Stimulated activated naive B cell treated with anti-CD40 and anti-IgM and Interleukin-4, amounts not matched to agents 10 μg/mL and 1 μg/mL and 100 μg/mL, for 72 hours (primary cell): ENCODE data around the gene FNDC10.

ENCODE experiments used
- ATAC-seq, 2 donors: fragments of 150-1000 bp; cut with Tn5 transposase; replicated peaks; 2 replicates each; pipeline ENCODE4 v1.10.0; 2021; ENCODE audit warnings: moderate library complexity in 1 of 2
- DNase-seq: peaks from one replicate; pipeline ENCODE4 v3.0.0; 2021
- H3K27ac Mint-ChIP-seq: one replicate; pipeline ENCODE4 v1.8.0; 2022; ENCODE audit warnings: mild to moderate bottlenecking, mixed read lengths
- H3K27me3 Mint-ChIP-seq, 2 donors: one replicate each; pipeline ENCODE4 v1.8.0; 2022; ENCODE audit warnings: mixed read lengths in 2 of 2
- H3K36me3 Mint-ChIP-seq, 2 donors: one replicate each; pipeline ENCODE4 v1.8.0; 2022; ENCODE audit warnings: mixed read lengths in 2 of 2, mild to moderate bottlenecking in 1 of 2
- H3K4me1 Mint-ChIP-seq, 2 donors: one replicate each; pipeline ENCODE4 v1.8.0; 2022; ENCODE audit warnings: mixed read lengths in 2 of 2, mild to moderate bottlenecking in 1 of 2
- H3K4me3 Mint-ChIP-seq, 2 donors: one replicate each; pipeline ENCODE4 v1.8.0; 2022; ENCODE audit warnings: mild to moderate bottlenecking in 2 of 2, mixed read lengths in 2 of 2, moderate library complexity in 1 of 2
- H3K9me3 Mint-ChIP-seq, 2 donors: one replicate each; pipeline ENCODE4 v1.8.0; 2022; ENCODE audit warnings: mixed read lengths in 2 of 2, mild to moderate bottlenecking in 1 of 2

The FNDC10 gene

DNA sequence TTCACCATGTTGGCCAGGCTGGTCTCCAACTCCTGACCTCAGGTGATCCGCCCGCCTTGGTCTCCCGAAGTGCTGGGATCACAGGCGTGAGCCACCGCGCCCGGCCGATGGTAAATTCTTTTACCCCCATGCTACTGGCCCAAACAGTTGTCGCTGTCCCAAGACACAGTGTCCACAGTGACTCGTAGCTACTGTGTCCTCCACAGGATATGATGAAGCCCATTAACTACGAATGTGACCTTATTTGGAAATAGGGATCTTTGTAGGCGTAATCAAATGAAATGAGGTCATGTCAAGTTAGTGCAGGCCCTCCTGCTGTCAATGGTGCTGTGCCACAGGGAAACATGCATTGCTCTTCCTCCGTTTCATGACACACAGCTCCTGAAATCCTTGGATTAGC is 8.5 kb downstream of the FNDC10 start:
- Mint-ChIP-seq H3K27ac (no peak overlapping the region), H3K36me3 (no peaks in the 10 kb centered on the region), H3K4me1 (no peaks in the 10 kb centered on the region), H3K27me3 (peaks cover 12% of the 10 kb centered on the region in 2 donors), H3K9me3 (no peaks in the 10 kb centered on the region), H3K4me3 (no peak overlapping the region)
- DNase-seq, result no peak
- ATAC-seq, result no peak

DNA sequence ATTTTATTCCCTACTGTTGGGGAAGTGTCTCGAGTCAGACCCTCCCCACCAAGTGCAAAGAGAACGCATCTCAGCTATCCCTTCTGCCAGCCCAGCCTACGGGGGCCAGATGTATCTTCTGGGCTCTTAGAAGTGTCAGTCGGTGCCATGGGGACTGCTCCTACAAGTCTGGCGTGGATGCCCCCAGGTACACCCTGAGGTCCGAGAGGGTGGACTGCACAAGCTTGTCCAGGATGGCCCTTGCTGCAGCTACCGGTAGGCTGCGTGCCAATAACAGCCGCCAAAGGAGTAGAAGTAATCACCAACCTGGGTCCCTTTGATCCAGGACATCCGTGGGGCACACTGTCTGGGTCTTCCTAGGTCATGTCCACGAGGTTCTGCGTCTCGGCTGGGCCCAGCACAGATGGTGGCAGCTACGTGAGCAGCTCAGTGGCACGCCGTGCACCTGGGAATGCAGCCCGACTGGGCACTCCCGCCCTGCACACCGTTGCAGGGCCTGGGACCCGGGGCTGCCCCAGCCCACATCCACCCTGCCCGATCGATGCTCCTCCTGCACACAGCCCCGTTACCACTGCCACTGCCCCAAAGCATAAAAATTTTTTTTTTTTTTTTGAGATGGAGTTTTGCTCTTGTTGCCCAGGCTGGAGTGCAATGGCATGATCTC is 16.5 kb downstream of the FNDC10 start:
- no peak overlapping the region for H3K4me3 Mint-ChIP-seq
- H3K27me3 Mint-ChIP-seq, result peaks cover 10 to 20% of the 10 kb centered on the region in 2 donors
- no peaks in the 10 kb centered on the region for H3K36me3 Mint-ChIP-seq
- ATAC-seq (no peak), DNase-seq (no peak)
- no peak overlapping the region for H3K27ac Mint-ChIP-seq
- H3K4me1 Mint-ChIP-seq, result no peaks in the 10 kb centered on the region
- no peaks in the 10 kb centered on the region for H3K9me3 Mint-ChIP-seq

DNA sequence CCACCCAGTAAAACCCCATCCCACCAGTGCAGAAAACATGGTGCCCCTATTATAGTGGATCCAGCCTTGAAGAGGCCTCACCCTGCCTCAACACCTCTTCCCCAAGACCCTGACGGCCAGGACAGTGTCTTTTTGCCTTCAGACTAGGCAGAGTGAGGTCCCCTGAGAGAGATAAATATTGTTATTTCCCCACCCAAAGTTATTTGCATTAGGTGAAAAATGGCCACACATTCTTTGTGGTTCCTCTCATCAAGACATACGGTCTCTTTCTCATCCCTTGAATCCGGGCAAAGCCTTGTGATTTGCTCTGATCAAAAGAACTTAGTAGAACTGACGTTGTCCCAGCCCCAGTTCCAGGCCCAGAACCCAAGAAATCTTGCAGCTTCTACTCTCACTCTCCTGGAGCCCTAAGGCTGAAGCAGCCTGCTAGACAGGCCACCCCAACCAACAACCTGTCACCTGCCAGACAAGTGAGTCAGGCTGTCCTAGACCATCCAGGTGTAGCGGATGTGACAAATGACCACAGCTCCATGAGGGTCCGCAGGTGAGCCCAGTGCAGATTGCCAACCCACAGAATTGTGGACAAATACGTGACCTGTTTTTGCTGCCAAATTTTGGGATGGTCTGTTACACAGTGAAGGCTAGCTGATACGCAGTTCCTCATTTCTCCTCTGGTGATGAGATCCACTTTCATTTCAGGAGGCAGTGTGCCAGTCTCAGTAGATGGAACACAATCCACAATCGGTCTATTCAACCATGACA is 17.2 kb downstream of the FNDC10 start:
- peak in 1 of 2 donors; percentile 27 for ATAC-seq
- Mint-ChIP-seq H3K27ac (no peak overlapping the region), H3K27me3 (peaks cover 9 to 18% of the 10 kb centered on the region in 2 donors), H3K4me3 (no peak overlapping the region), H3K36me3 (no peaks in the 10 kb centered on the region), H3K9me3 (no peaks in the 10 kb centered on the region), H3K4me1 (no peaks in the 10 kb centered on the region)
- DNase-seq, result no peak

DNA sequence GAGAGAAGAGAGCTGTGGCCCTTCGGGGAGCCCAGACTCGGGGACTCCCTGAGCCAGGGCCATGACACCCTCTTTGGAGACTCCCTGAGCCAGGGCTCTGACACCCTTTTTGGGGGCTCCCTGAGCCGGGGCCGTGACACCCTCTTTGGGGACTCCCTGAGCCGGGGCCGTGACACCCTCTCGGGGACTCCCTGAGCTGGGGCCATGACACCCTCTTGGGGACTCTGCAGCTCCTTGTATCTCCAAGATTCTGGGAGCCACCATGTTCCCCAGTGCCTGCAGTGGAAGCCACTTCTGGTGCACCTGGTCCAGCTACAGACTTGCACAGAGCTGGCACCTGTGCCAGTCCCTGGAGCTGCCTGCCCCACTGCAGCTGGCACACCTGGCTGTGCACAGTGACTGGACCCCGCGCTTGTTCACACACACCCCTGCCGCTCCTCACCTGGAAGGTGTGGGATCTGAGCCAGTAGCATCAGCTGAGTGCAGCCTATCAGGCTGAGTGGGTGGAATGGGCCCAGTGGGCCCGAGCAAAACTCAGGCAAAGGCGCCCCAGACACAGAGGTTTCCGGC is 21.5 kb downstream of the FNDC10 start:
- no peaks in the 10 kb centered on the region for H3K9me3 Mint-ChIP-seq
- ATAC-seq, result no peak
- H3K27ac Mint-ChIP-seq, result peak overlapping the region; percentile 51
- H3K4me1 Mint-ChIP-seq, result peaks cover 7 to 16% of the 10 kb centered on the region in 2 donors
- peaks cover 4 to 5% of the 10 kb centered on the region in 2 donors for H3K36me3 Mint-ChIP-seq
- no peak for DNase-seq
- no peak overlapping the region for H3K4me3 Mint-ChIP-seq
- peaks cover 5 to 18% of the 10 kb centered on the region in 2 donors for H3K27me3 Mint-ChIP-seq

DNA sequence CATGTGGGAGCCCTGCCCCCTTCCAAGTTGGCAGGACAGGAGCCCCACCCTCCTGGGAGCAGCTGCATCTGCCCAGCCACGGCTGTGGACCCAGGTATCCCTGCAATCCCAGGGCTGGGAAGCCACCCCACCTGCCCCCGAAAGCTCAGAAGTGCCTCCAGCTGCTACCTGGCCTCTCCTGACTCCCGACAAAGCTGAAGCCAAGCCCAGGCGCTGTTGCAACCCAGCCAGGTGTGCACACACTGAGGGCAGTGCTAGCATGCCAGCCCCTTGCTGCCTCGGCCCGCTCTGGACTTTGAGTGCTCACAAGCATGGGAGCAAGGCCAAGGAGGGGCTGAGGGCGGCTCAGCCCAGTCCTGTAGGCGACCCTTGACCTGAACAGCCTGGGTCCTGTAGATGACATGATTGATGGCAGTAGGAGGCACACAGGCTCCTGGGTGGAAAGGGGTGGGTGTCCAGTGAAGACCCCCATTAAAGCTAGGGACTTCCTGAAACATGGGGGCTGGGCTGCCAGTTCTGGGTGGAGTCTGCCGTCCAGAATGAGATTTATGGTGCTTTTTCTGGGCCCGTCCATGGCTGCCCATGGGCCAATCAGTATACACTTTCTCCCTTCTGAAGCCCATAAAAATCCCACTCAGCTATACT is 22.4 kb downstream of the FNDC10 start:
- H3K36me3 Mint-ChIP-seq, result peaks cover 5 to 7% of the 10 kb centered on the region in 2 donors
- peak overlapping the region; percentile 51 for H3K27ac Mint-ChIP-seq
- peaks cover 2 to 13% of the 10 kb centered on the region in 2 donors for H3K27me3 Mint-ChIP-seq
- peaks cover 9 to 24% of the 10 kb centered on the region in 2 donors for H3K4me1 Mint-ChIP-seq
- DNase-seq (no peak), ATAC-seq (no peak)
- H3K9me3 Mint-ChIP-seq, result no peaks in the 10 kb centered on the region
- no peak overlapping the region for H3K4me3 Mint-ChIP-seq

DNA sequence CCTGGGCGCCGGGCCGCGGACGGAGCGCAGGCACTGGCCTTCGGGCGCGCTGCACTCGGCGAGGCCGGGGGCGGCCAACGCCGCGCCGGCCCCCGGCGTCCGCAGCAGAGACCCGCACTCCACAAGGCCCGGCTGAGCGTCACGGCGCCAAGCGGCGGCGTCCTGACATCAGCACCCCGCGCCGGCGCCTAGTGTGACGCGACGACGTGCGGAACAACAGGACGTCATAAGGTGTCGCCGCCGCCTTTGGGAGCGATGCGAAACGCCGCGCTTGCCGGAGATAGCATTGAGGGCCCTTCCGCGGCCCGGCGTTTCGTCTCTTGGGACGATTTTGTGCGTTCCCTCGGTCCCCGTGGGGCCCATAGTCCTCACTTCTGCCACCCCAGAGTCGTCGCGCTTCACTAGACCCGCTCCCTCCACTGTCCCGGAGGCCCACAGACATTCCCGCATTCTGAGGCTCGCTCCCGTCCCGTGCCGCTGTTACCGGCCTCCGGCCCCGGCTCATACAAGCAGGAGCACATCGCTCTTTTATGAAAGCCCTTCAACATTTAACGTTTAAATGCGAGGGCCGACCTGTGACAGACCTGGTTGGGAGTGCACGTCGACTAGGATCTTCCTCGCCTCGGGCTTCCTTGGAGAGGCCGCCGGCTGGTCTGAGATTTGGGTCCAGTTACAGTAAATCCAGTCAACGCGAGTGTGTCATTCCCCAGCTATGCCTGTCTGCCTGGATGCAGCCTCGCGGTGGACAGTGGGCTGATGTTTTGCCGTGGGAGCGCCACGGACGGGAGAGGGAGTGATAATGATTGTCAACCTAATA is 25.0 kb downstream of the FNDC10 start, which contains the start of gene SSU72:
Gene SSU72, minus strand, starts transcription at position 143 of the 817 bp plus-strand sequence. CDS start 306 bp downstream, outside the sequence.
- Mint-ChIP-seq H3K27ac (peak within 1 kb of the TSS; percentile 100), H3K9me3 (no peaks in the 10 kb centered on the region), H3K36me3 (peaks cover 15 to 18% of the 10 kb centered on the region in 2 donors), H3K4me1 (peaks cover 11 to 38% of the 10 kb centered on the region in 2 donors), H3K4me3 (peak within 1 kb of the TSS; percentile 94 to 99), H3K27me3 (no peaks in the 10 kb centered on the region)
- ATAC-seq (peak; percentile 91 to 95), DNase-seq (peak; percentile 85)

DNA sequence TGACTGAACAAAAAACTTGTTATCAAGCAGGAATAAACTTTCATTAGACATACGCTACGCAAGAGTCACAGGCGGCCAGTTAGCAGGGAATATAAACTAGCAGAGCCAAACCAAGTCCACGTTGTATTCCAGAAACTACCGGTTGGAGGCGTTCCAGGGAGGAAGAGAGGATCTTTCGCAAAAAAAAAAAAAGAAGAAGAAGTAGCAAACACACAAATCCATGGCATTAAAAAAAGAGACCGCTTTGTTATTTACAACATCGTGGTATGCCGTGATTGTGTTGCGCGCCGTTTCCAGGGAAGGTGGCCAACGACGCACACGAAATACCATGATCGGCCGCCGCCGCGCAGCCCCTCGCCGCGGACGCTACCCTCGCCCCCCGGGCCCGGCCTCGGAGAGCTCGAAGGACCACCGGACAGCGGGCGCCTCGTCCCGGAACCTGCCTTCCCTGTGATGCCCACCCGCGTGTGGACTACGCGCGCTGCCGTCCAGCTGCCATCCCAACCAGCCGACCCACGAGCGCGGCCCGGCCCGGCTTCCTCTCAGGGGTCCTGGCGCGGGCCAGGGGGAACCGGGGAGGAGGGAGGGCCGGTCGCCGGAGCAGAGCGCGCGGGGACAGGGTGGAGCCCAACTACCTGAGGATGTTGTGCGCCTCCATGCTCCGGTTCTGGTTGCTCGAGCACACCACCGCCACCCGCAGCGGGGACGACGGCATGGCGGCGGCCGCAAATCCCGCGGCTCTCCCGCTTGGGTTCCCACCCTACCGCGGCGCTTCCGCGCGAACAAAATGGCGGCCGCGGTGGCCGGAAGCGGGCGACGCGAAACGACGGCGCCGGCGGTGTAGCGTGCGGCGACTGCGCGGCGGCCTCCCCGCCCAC is 25.9 kb downstream of the FNDC10 start:
- Mint-ChIP-seq H3K9me3 (no peaks in the 10 kb centered on the region), H3K27ac (peak overlapping the region; percentile 100)

DNA sequence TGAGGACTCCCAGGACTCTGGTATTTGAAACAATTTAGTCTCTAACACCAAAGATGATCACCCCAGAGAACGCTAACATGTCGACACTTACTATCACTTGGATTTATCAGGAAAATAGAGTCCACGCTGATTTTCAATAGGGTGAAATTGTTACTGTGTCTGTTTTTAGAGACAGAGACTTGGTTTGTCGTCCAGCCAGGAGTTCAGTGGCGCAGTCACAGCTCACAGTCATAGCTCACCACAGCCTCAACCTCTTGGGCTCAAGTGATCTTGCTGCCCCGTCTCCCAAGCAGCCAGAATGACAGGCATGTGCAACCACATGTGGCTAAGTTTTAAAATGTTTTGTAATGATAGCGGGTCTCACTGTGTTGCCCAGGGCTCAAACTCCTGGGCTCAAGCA is 30.6 kb downstream of the FNDC10 start:
- peaks cover 22 to 49% of the 10 kb centered on the region in 2 donors for H3K4me1 Mint-ChIP-seq
- no peaks in the 10 kb centered on the region for H3K27me3 Mint-ChIP-seq
- H3K4me3 Mint-ChIP-seq, result no peak overlapping the region
- DNase-seq (no peak), ATAC-seq (no peak)
- no peak overlapping the region for H3K27ac Mint-ChIP-seq
- H3K36me3 Mint-ChIP-seq, result peaks cover 33 to 39% of the 10 kb centered on the region in 2 donors
- H3K9me3 Mint-ChIP-seq, result no peaks in the 10 kb centered on the region

More for the DNA sequence above, 25.9 kb downstream of the FNDC10 start:
- DNase-seq (no peak), ATAC-seq (peak; percentile 83)
- Mint-ChIP-seq H3K27me3 (no peaks in the 10 kb centered on the region), H3K4me1 (peaks cover 13 to 44% of the 10 kb centered on the region in 2 donors), H3K4me3 (peak overlapping the region; percentile 94 to 99), H3K36me3 (peaks cover 18 to 19% of the 10 kb centered on the region in 2 donors)

DNA sequence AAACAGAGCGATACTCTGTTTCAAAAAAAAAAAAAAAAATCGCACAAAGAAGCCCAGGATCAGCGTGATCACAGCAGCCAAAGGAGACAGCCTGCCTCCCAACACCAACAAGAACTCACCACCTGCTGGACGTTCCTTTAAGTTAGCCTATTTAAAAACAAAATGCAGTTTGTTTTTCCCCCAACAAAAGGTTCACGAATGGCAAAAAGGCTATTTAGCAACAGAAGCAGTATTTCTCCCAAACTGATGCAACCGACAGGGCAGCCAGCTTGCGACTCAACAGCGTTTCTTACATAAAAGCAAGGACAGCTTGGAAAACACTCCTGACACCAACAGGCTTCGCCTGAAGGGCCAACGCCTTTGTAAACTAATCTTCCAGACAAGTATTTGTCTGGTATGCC is 32.0 kb downstream of the FNDC10 start:
- Mint-ChIP-seq H3K36me3 (peaks cover 37 to 41% of the 10 kb centered on the region in 2 donors), H3K9me3 (no peaks in the 10 kb centered on the region), H3K4me1 (peaks cover 19 to 46% of the 10 kb centered on the region in 2 donors), H3K27me3 (no peaks in the 10 kb centered on the region), H3K4me3 (no peak overlapping the region), H3K27ac (no peak overlapping the region)
- no peak for ATAC-seq
- no peak for DNase-seq

DNA sequence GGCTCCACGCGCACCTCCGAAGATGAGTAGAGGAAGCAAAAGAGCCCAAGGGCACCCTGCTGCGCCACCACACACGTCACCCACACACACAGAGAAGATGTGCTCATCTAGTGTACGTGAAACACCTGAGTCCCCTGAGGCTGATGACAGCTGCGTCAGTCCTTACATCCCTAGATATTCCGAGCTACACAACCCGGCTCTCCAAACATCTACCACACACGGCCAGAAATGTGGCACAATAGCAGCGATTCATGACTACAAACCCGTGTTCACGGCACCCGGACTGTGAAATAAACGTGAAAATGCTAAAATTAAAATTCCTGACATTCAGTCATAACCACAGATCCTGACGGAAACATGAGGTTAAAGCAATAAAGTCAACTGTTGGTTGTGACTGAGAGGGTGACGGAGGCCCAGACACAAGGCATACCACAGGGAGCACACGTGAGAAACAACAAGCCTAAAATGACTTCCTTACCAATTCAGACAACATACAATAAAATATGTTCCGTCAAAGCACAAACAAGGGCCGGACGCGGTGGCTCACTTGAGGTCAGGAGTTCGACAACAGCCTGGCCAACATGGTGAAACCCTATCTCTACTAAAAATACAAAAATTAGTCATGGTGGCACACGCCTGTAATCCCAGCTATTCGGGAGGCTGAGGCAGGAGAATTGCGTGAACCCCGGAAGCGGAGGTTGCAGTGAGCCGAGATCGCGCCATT is 32.6 kb downstream of the FNDC10 start:
- Mint-ChIP-seq H3K9me3 (no peaks in the 10 kb centered on the region), H3K4me3 (no peak overlapping the region), H3K27me3 (no peaks in the 10 kb centered on the region), H3K27ac (no peak overlapping the region), H3K4me1 (peaks cover 19 to 44% of the 10 kb centered on the region in 2 donors), H3K36me3 (peaks cover 38 to 45% of the 10 kb centered on the region in 2 donors)
- ATAC-seq (no peak), DNase-seq (no peak)

DNA sequence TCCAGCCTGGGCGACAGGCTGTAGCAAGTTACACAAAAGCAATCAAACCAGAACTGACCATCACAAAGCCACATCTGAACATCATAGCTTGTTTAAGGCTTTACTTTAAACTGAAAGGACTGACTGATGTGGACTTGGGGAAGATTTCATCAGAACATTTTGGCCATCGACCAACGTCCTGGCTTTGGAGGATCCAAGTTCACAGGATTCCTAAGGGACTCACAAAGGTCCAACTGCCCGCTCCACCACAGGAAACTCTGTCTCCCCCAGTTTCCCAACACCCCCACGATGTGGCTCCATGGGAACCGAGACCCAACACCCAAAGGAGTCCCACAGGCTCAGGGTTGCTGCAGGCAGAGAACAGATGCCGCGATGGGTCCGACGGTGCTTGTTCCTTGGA is 34.6 kb downstream of the FNDC10 start:
- DNase-seq (no peak), ATAC-seq (no peak)
- H3K9me3 Mint-ChIP-seq, result no peaks in the 10 kb centered on the region
- peaks cover 43 to 53% of the 10 kb centered on the region in 2 donors for H3K36me3 Mint-ChIP-seq
- H3K4me1 Mint-ChIP-seq, result peaks cover 20 to 40% of the 10 kb centered on the region in 2 donors
- no peaks in the 10 kb centered on the region for H3K27me3 Mint-ChIP-seq
- no peak overlapping the region for H3K27ac Mint-ChIP-seq
- H3K4me3 Mint-ChIP-seq, result no peak overlapping the region

DNA sequence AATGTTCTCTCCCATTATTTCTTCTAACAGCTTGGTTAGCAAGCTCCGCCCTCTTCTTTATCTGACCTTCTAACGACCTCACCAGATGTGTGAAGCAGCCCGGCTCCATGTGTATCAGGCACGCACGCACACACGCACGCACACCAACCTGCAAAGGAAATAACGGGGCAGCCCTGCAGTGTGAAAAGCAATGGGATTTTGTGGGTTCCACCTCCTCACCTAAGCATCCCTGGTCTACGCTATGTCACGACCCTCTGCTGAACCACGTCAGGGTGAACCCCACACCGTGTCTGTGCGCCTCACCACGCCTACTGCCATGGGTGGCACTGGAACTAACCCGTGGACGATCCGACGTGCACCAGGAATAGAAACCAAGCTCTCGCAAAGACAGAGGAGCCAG is 35.7 kb downstream of the FNDC10 start:
- H3K4me3 Mint-ChIP-seq, result no peak overlapping the region
- H3K4me1 Mint-ChIP-seq, result peaks cover 16 to 30% of the 10 kb centered on the region in 2 donors
- no peaks in the 10 kb centered on the region for H3K9me3 Mint-ChIP-seq
- no peak for ATAC-seq
- H3K27ac Mint-ChIP-seq, result peak overlapping the region; percentile 14
- DNase-seq, result no peak
- no peaks in the 10 kb centered on the region for H3K27me3 Mint-ChIP-seq
- peaks cover 37 to 47% of the 10 kb centered on the region in 2 donors for H3K36me3 Mint-ChIP-seq
